Neutrophil (primary cell): ENCODE results near the gene MYOZ2.

Experiments
- H3K27ac ChIP-seq: fragments of 200-600 bp; sonication (generic); 2 replicates; pipeline ENCODE4 v1.5.1; 2016; ENCODE audit warnings: mild to moderate bottlenecking, moderate library complexity
- H3K27me3 ChIP-seq: fragments of 200-600 bp; sonication (generic); 2 replicates; pipeline ENCODE4 v1.6.0; 2016; ENCODE audit warnings: mild to moderate bottlenecking
- H3K36me3 ChIP-seq: fragments of 200-600 bp; sonication (generic); 2 replicates; pipeline ENCODE4 v1.5.1; 2017
- H3K4me1 ChIP-seq, 2 experiments: fragments of 200-600 bp in 1 of 2; sonication (generic) in 1 of 2; 1 replicate in 1 of 2; 2 replicates in 1 of 2; pipeline versions ENCODE4 v1.5.1 to v1.6.1; 2013 to 2016; ENCODE audit warnings: low read depth in 1 of 2, low read length in 1 of 2, mild to moderate bottlenecking in 1 of 2, moderate library complexity in 1 of 2; ENCODE audit not compliant: control insufficient read depth in 1 of 2, insufficient read depth in 1 of 2
- H3K4me3 ChIP-seq, 2 experiments: fragments of 200-600 bp in 1 of 2; sonication (generic) in 1 of 2; 1 replicate in 1 of 2; 2 replicates in 1 of 2; pipeline ENCODE4 v1.5.1; 2013 to 2016; ENCODE audit warnings: low read depth in 1 of 2, low read length in 1 of 2, mild to moderate bottlenecking in 1 of 2, moderate library complexity in 1 of 2
- H3K9me3 ChIP-seq: fragments of 200-600 bp; sonication (generic); 2 replicates; pipeline ENCODE4 v1.5.1; 2016
- CTCF ChIP-seq: fragments of 200-600 bp; sonication (generic); IDR thresholded peaks from 2 replicates; pipeline ENCODE4 v1.5.1; 2016; ENCODE audit warnings: antibody characterized with exemption

MYOZ2 gene

GRCh38 chr4:119098306-119098705 is 37.3 kb upstream of the MYOZ2 start:
- Histone ChIP-seq H3K9me3 (no peaks in the 10 kb centered on the region), H3K27ac (no peak overlapping the region), H3K36me3 (no peaks in the 10 kb centered on the region), H3K4me3 (no peak overlapping the region), H3K4me1 (no peaks in the 10 kb centered on the region), H3K27me3 (no peaks in the 10 kb centered on the region)
- no peak for TF ChIP-seq CTCF

- no peak for TF ChIP-seq CTCF
- no peaks in the 10 kb centered on the region for H3K4me1 ChIP-seq
- no peak overlapping the region for H3K4me3 ChIP-seq
- H3K9me3 ChIP-seq, result no peaks in the 10 kb centered on the region
- no peaks in the 10 kb centered on the region for H3K36me3 ChIP-seq
- no peak overlapping the region for H3K27ac ChIP-seq
- no peaks in the 10 kb centered on the region for H3K27me3 ChIP-seq
Measured at GRCh38 chr4:119099227-119099810, 36.3 kb upstream of the MYOZ2 start.

GRCh38 chr4:119100655-119101054 is 35.0 kb upstream of the MYOZ2 start:
- no peak overlapping the region for H3K4me3 ChIP-seq

GRCh38 chr4:119103263-119103662 is 32.4 kb upstream of the MYOZ2 start:
- no peak overlapping the region for H3K27ac ChIP-seq
- no peak overlapping the region for H3K4me3 ChIP-seq
- no peaks in the 10 kb centered on the region for H3K4me1 ChIP-seq
- no peaks in the 10 kb centered on the region for H3K9me3 ChIP-seq
- TF ChIP-seq CTCF, result no peak
- H3K36me3 ChIP-seq, result no peaks in the 10 kb centered on the region
- H3K27me3 ChIP-seq, result no peaks in the 10 kb centered on the region

More at GRCh38 chr4:119100655-119101054, 35.0 kb upstream of the MYOZ2 start:
- Histone ChIP-seq H3K27me3 (no peaks in the 10 kb centered on the region), H3K4me1 (no peaks in the 10 kb centered on the region), H3K9me3 (no peaks in the 10 kb centered on the region), H3K36me3 (no peaks in the 10 kb centered on the region), H3K27ac (no peak overlapping the region)
- no peak for TF ChIP-seq CTCF

- TF ChIP-seq CTCF, result no peak
- H3K27ac ChIP-seq, result no peak overlapping the region
- no peak overlapping the region for H3K4me3 ChIP-seq
- H3K9me3 ChIP-seq, result no peaks in the 10 kb centered on the region
- H3K27me3 ChIP-seq, result no peaks in the 10 kb centered on the region
- no peaks in the 10 kb centered on the region for H3K36me3 ChIP-seq
- no peaks in the 10 kb centered on the region for H3K4me1 ChIP-seq
Measured at GRCh38 chr4:119104644-119105273, 30.9 kb upstream of the MYOZ2 start.
